Gastrocnemius medialis (tissue), 4 donors: ENCODE data around the gene KCNK17.

Experiments used
- CTCF ChIP-seq, 5 experiments: fragments of 450-650 bp in 3 of 5; fragments of 200-600 bp in 2 of 5; sonication (generic) in 2 of 5; IDR thresholded peaks in 4 of 5; conservative IDR thresholded peaks in 1 of 5; 1 replicate in 4 of 5; 2 replicates in 1 of 5; pipeline ENCODE4 v1.5.1; 2016 to 2019; ENCODE audit warnings: antibody characterized with exemption in 5 of 5, mild to moderate bottlenecking in 3 of 5, moderate library complexity in 3 of 5
- POLR2A ChIP-seq, 2 donors: fragments of 450-650 bp; IDR thresholded peaks; one replicate each; pipeline ENCODE4 v1.6.1; 2017; ENCODE audit warnings: antibody characterized with exemption in 2 of 2, mild to moderate bottlenecking in 2 of 2, moderate library complexity in 2 of 2

DNA sequence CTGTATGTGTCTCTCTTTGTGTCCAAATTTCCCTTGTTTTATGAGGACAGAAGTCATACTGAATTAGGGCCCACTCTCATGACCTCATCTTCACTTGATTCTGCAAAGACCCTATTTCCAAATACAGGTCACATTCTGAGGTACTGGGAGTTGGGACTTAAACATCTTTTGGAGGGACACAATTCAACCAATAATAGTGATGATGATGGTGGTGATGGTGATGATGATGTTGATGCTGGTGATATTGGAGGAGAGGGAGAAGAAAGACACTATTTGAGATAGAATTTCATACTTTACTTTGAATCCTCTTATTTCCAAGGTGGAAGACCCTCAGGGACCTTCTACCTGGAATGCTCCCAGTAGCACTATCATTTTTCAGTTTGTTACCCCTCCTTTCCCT, 63.7 kb downstream of the KCNK17 start:
- TF ChIP-seq CTCF (IDR thresholded peaks at IDR 0.05 in 4 of 5, conservative IDR thresholded peaks at IDR 0.05 in 1 of 5) (no peak), POLR2A (IDR thresholded peaks at IDR 0.05) (no peak)
